Measurements from ENCODE around the gene FOXP1.

GRCh38 chr3:71103430-71103921 lies 480.1 kb downstream of the FOXP1 start:
- TF ChIP-seq CTCF (IDR thresholded peaks at IDR 0.05) (no peak), EZH2 (IDR thresholded peaks at IDR 0.05; ENCODE audit: borderline replicate concordance, insufficient read depth, low read depth, low read length, poor library complexity, severe bottlenecking) (no peak)

Data from B cell (primary cell).